Small intestine (tissue), 7 donors: ENCODE data around the gene ANKS1B. TPM values are rescaled to one million over a fixed set of nuclear protein-coding genes. Genes with fewer than 3 reads are reported as not detected.

Experiments used
- DNase-seq, 2 donors: peaks; one replicate each; pipeline versions ENCODE4 v3.0.0 to v3.0.0-alpha.2; 2013
- FAIRE-seq: peaks from 2 replicates; lab custom pipeline; 2012; peaks lifted over from hg19 to GRCh38; lab: Jason Lieb, UNC
- H3K27ac ChIP-seq, 3 donors: one replicate each; pipeline ENCODE4 v1.5.1; 2013; ENCODE audit warnings: low read length in 2 of 3, mild to moderate bottlenecking in 2 of 3, control low read depth in 1 of 3, inconsistent platforms in 1 of 3, low read depth in 1 of 3, moderate library complexity in 1 of 3
- H3K27me3 ChIP-seq, 3 donors: one replicate each; pipeline ENCODE4 v1.6.1; 2013; ENCODE audit warnings: low read length in 3 of 3, inconsistent platforms in 1 of 3; ENCODE audit not compliant: control insufficient read depth in 3 of 3, insufficient read depth in 3 of 3
- H3K36me3 ChIP-seq, 3 donors: one replicate each; pipeline ENCODE4 v1.6.1; 2013; ENCODE audit warnings: low read length in 3 of 3, inconsistent platforms in 1 of 3, low read depth in 1 of 3, mild to moderate bottlenecking in 1 of 3, moderate library complexity in 1 of 3; ENCODE audit not compliant: control insufficient read depth in 3 of 3, insufficient read depth in 2 of 3
- H3K4me1 ChIP-seq, 3 donors: one replicate each; pipeline ENCODE4 v1.6.1; 2013; ENCODE audit warnings: low read length in 2 of 3, inconsistent platforms in 1 of 3, low read depth in 1 of 3, mild to moderate bottlenecking in 1 of 3, moderate library complexity in 1 of 3; ENCODE audit not compliant: control insufficient read depth in 3 of 3, insufficient read depth in 2 of 3
- H3K4me3 ChIP-seq, 3 donors: one replicate each; pipeline ENCODE4 v1.5.1; 2013; ENCODE audit warnings: low read length in 3 of 3, control low read depth in 1 of 3, inconsistent platforms in 1 of 3, low read depth in 1 of 3, mild to moderate bottlenecking in 1 of 3, moderate library complexity in 1 of 3
- H3K9me3 ChIP-seq, 2 donors: one replicate each; pipeline ENCODE4 v1.6.1; 2013; ENCODE audit warnings: low read depth in 1 of 2, low read length in 1 of 2; ENCODE audit not compliant: control insufficient read depth in 2 of 2, insufficient read depth in 1 of 2
- WGBS, 3 donors: extraction: QIAGEN DNeasy Blood & Tissue Kit; methylation state at CpG; one replicate each; pipeline ENCODE4 v1.1.7; 2013; 5-methylcytosine and 5-hydroxymethylcytosine counted together
- polyA plus RNA-seq, 4 donors: library from polyadenylated mRNA; stranded (reverse) in 3 of 4; unstranded in 1 of 4; fragments of 200-250 nt in 3 of 4; fragments of 120-200 nt in 1 of 4; gene quantifications; one replicate each; pipeline versions ENCODE4 v1.2.1 to v1.2.3, GENCODE V29; 2013
- donor health status: healthy with polysubstance abuse.
- donor health status: control.
- donor health status: control.
- donor health status: Bipolar disorder and iron deficiency.
- donor health status: healthy.

Gene ANKS1B
- polyA plus RNA-seq, 4 donors = 0.44 to 0.72 TPM; not detected in 2

DNA sequence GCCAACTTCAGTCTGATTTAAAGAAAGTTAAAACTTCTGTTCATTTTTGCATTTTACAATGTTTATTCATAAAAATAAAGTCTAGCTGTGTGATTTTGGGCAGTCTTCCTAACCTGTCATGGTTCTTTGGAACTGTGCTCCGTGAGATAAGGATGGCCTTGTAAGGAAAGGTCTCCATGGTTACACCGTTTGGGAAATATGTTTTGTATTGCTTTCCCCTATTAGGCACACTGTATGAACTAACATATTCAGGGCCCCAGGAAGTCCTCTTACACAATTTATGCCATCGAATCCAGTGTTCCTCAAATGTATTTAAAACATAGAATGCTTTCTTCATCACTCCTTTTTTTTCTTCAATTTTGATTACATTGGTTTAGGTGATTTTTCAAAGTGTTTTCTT is 1285.2 kb downstream of the ANKS1B start:
- Histone ChIP-seq H3K27ac (no peak overlapping the region), H3K9me3 (no peaks in the 10 kb centered on the region), H3K36me3 (peaks cover 2 to 10% (median 9%) of the 10 kb centered on the region in 3 donors), H3K4me3 (no peak overlapping the region), H3K27me3 (no peaks in the 10 kb centered on the region), H3K4me1 (no peaks in the 10 kb centered on the region)
- WGBS, 3 donors = 58 to 69% (median 59%) methylated on average over 3 of the region's 3 CpGs
- DNase-seq (no peak), FAIRE-seq (no peak)

GRCh38 chr12:98698603-98699463 is 1285.9 kb downstream of the ANKS1B start:
- Histone ChIP-seq H3K27me3 (no peaks in the 10 kb centered on the region), H3K4me1 (no peaks in the 10 kb centered on the region), H3K36me3 (peaks cover 2 to 10% (median 9%) of the 10 kb centered on the region in 3 donors), H3K27ac (no peak overlapping the region), H3K4me3 (no peak overlapping the region), H3K9me3 (no peaks in the 10 kb centered on the region)
- no peak for FAIRE-seq
- WGBS, 3 donors = 40 to 46% (median 43%) methylated on average over 6 of the region's 6 CpGs
- peak; percentile 52 to 62 for DNase-seq

DNA sequence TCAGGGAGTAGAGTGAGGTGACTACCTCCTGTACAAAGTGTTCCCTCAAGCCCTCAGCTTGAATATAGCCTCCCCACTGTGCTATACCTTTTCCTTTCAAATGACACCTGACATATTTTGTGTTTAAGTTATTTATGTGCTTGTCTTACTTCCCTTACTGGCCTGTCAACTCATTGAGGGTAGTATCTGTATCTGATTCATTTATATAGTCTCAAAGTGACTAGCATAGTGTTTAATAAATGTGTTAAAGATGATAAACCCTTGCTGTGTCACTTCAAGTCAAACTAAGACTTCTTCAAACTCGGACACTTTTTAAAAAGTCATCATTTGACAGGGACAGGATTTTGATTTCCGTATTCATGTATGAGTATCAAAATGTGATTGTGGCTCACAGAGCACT is 1287.5 kb downstream of the ANKS1B start:
- DNase-seq = no peak
- H3K36me3 ChIP-seq = peaks cover 2 to 10% (median 7%) of the 10 kb centered on the region in 3 donors
- no peaks in the 10 kb centered on the region for H3K9me3 ChIP-seq
- 63 to 99% (median 93%) methylated on average over 2 of the region's 2 CpGs for WGBS, 3 donors
- H3K4me1 ChIP-seq = no peaks in the 10 kb centered on the region
- H3K27me3 ChIP-seq = no peaks in the 10 kb centered on the region
- no peak overlapping the region for H3K4me3 ChIP-seq
- FAIRE-seq = no peak
- no peak overlapping the region for H3K27ac ChIP-seq

- no peak overlapping the region for H3K27ac ChIP-seq
- DNase-seq (no peak), FAIRE-seq (no peak)
- 84 to 91% (median 86%) methylated on average over 8 of the region's 8 CpGs for WGBS, 3 donors
- H3K36me3 ChIP-seq = peaks cover 2 to 10% (median 7%) of the 10 kb centered on the region in 3 donors
- H3K27me3 ChIP-seq = no peaks in the 10 kb centered on the region
- H3K4me1 ChIP-seq = no peaks in the 10 kb centered on the region
- no peaks in the 10 kb centered on the region for H3K9me3 ChIP-seq
- no peak overlapping the region for H3K4me3 ChIP-seq
Observed at GRCh38 chr12:98696036-98696646, 1288.6 kb downstream of the ANKS1B start.

GRCh38 chr12:98691351-98691750 is 1293.4 kb downstream of the ANKS1B start:
- no peak for DNase-seq
- H3K4me3 ChIP-seq = no peak overlapping the region
- H3K27ac ChIP-seq = no peak overlapping the region
- H3K27me3 ChIP-seq = no peaks in the 10 kb centered on the region
- H3K36me3 ChIP-seq = peaks cover 9 to 22% (median 12%) of the 10 kb centered on the region in 3 donors
- no peaks in the 10 kb centered on the region for H3K4me1 ChIP-seq
- no peaks in the 10 kb centered on the region for H3K9me3 ChIP-seq
- FAIRE-seq = no peak

DNA sequence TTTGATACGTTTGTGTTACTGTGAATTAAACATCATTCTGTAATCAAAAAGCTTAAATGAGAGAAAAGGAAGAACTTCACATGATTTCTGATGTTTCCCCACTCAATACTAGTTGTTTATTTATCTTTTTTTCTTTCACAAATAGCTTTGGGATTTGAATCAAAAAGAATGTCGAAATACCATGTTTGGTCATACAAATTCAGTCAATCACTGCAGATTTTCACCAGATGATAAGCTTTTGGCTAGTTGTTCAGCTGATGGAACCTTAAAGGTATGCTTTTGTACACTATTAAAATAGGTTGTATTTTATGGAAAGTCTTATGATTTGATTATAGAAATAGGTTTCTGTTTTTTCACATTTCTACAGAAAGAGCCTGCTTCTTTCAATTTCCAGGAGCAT is 1298.1 kb downstream of the ANKS1B start:
- FAIRE-seq (no peak), DNase-seq (no peak)
- H3K27ac ChIP-seq = no peak overlapping the region
- H3K27me3 ChIP-seq = no peaks in the 10 kb centered on the region
- H3K4me1 ChIP-seq = no peaks in the 10 kb centered on the region
- H3K4me3 ChIP-seq = no peak overlapping the region
- H3K9me3 ChIP-seq = no peaks in the 10 kb centered on the region
- peaks cover 13 to 17% (median 15%) of the 10 kb centered on the region in 3 donors for H3K36me3 ChIP-seq
- 89 to 93% (median 93%) methylated on average over 2 of the region's 2 CpGs for WGBS, 3 donors

Other genes starting within 250 kb of the ANKS1B start
- 10 to 100 TPM in 3 of 4 donors, 1 to 10 TPM in 1; 7.0 to 18.8 (median 10.6) TPM for gene BLTP3B, start 157.9 kb upstream of the ANKS1B start, polyA plus RNA-seq
- gene ACTR6, start 215.9 kb upstream of the ANKS1B start, polyA plus RNA-seq = 10 to 100 TPM; 20.0 to 31.5 (median 23.7) TPM